ENCODE measurements around the gene GLT1D1. TPM values are rescaled to one million over a fixed set of nuclear protein-coding genes. Genes with fewer than 3 reads are reported as not detected.

The GLT1D1 gene
- polyA plus RNA-seq, 3 donors = 40.6 to 55.6 (median 53.3) TPM

- no peaks in the 10 kb centered on the region for H3K27me3 ChIP-seq (ENCODE audit: control insufficient read depth in 2 of 2, insufficient read depth in 2 of 2, low read length in 2 of 2)
- H3K9ac ChIP-seq (ENCODE audit: insufficient read depth, low read length, poor library complexity, severe bottlenecking) = peak overlapping the region; percentile 64
- Mint-ChIP-seq H3K36me3 (peaks cover 54 to 72% of the 10 kb centered on the region in 2 donors), H3K27ac (peak overlapping the region; percentile 91 to 98 (median 97)), H3K4me1 (peaks cover 39% of the 10 kb centered on the region), H3K9me3 (peaks cover 0 to 2% (median 0%) of the 10 kb centered on the region in 7 donors), H3K4me3 (no peak overlapping the region), H3K27me3 (ENCODE audit: low read depth in 3 of 3) (peaks cover 0 to 2% (median 0%) of the 10 kb centered on the region in 3 donors)
- H3K4me2 ChIP-seq (replicated peaks; ENCODE audit: extremely low read depth, low read length, poor library complexity, severe bottlenecking) = peak overlapping the region; percentile 84
- peaks cover 36 to 57% of the 10 kb centered on the region in 2 donors for H3K36me3 ChIP-seq (replicated peaks in 1 of 2; ENCODE audit: control insufficient read depth in 1 of 2, insufficient read depth in 2 of 2, low read length in 2 of 2)
- no peak for TF ChIP-seq CTCF (IDR thresholded peaks at IDR 0.05)
- peak overlapping the region; percentile 81 to 93 for H3K27ac ChIP-seq (ENCODE audit: low read depth in 1 of 2, low read length in 2 of 2)
- WGBS (ENCODE audit: insufficient coverage) = 60% methylated on average over 1 of the region's 9 CpGs
- H4K20me1 ChIP-seq (ENCODE audit: insufficient read depth, low read length) = peaks cover 70% of the 10 kb centered on the region
- intact Hi-C loops (cut with micrococcal nuclease) = no loop called here
- no peak overlapping the region for H2AFZ ChIP-seq (ENCODE audit: insufficient read depth, low read depth, low read length, poor library complexity, severe bottlenecking)
- peaks cover 45 to 53% of the 10 kb centered on the region in 2 donors for H3K4me1 ChIP-seq (ENCODE audit: control insufficient read depth in 1 of 2, insufficient read depth in 2 of 2, low read length in 2 of 2)
- DNase-seq = no peak
- peak overlapping the region in 1 of 3 experiments; percentile 78 for H3K4me3 ChIP-seq (replicated peaks in 1 of 3; ENCODE audit: low read depth in 2 of 3, low read length in 3 of 3)
- H3K79me2 ChIP-seq (ENCODE audit: insufficient read depth, low read length) = peaks cover 84% of the 10 kb centered on the region
- H3K9me3 ChIP-seq (replicated peaks in 1 of 2; ENCODE audit: control insufficient read depth in 1 of 2, insufficient read depth in 1 of 2, low read length in 2 of 2) = no peaks in the 10 kb centered on the region
Measured at GRCh38 chr12:128806573-128806972, 46.7 kb upstream of the GLT1D1 start.

GRCh38 chr12:128807161-128807724, 46.0 kb upstream of the GLT1D1 start:
- Mint-ChIP-seq H3K4me3 (peak overlapping the region; percentile 73 to 90), H3K36me3 (peaks cover 57 to 72% of the 10 kb centered on the region in 2 donors), H3K4me1 (peaks cover 43% of the 10 kb centered on the region), H3K9me3 (peaks cover 0 to 2% (median 0%) of the 10 kb centered on the region in 7 donors), H3K27ac (peak overlapping the region; percentile 91 to 98 (median 97)), H3K27me3 (ENCODE audit: low read depth in 3 of 3) (peaks cover 0 to 2% (median 0%) of the 10 kb centered on the region in 3 donors)
- Histone ChIP-seq H3K27me3 (ENCODE audit: control insufficient read depth in 2 of 2, insufficient read depth in 2 of 2, low read length in 2 of 2) (no peaks in the 10 kb centered on the region), H4K20me1 (ENCODE audit: insufficient read depth, low read length) (peaks cover 65% of the 10 kb centered on the region), H3K4me3 (replicated peaks in 1 of 3; ENCODE audit: low read depth in 2 of 3, low read length in 3 of 3) (peak overlapping the region; percentile 38 to 78 (median 51)), H3K9ac (ENCODE audit: insufficient read depth, low read length, poor library complexity, severe bottlenecking) (peak overlapping the region; percentile 64), H3K36me3 (replicated peaks in 1 of 2; ENCODE audit: control insufficient read depth in 1 of 2, insufficient read depth in 2 of 2, low read length in 2 of 2) (peaks cover 32 to 57% of the 10 kb centered on the region in 2 donors), H3K79me2 (ENCODE audit: insufficient read depth, low read length) (peaks cover 84% of the 10 kb centered on the region), H3K27ac (ENCODE audit: low read depth in 1 of 2, low read length in 2 of 2) (peak overlapping the region; percentile 81 to 93), H3K4me2 (replicated peaks; ENCODE audit: extremely low read depth, low read length, poor library complexity, severe bottlenecking) (peak overlapping the region; percentile 84), H3K4me1 (ENCODE audit: control insufficient read depth in 1 of 2, insufficient read depth in 2 of 2, low read length in 2 of 2) (peaks cover 48 to 57% of the 10 kb centered on the region in 2 donors), H3K9me3 (replicated peaks in 1 of 2; ENCODE audit: control insufficient read depth in 1 of 2, insufficient read depth in 1 of 2, low read length in 2 of 2) (no peaks in the 10 kb centered on the region), H2AFZ (ENCODE audit: insufficient read depth, low read depth, low read length, poor library complexity, severe bottlenecking) (peak overlapping the region; percentile 55)
- no peak for TF ChIP-seq CTCF (IDR thresholded peaks at IDR 0.05)
- 7% methylated on average over 8 of the region's 14 CpGs for WGBS (ENCODE audit: insufficient coverage)
- DNase-seq = peak; percentile 81 to 91 (median 86)
- intact Hi-C loops (cut with micrococcal nuclease) = no loop called here

Measured in CD14-positive monocyte (primary cell).